HG02938 (cell line): Measurements from ENCODE around the gene SENP8.

Source experiments
- ATAC-seq: cut with Tn5 transposase; IDR thresholded peaks from one replicate; pipeline ENCODE4 v1.9.1; 2021; ENCODE audit warnings: mild to moderate bottlenecking, moderate library complexity; ENCODE audit not compliant: unreplicated experiment

The SENP8 gene

GRCh38 chr15:72112805-72113204 lies 5.4 kb upstream of the SENP8 start:
- ATAC-seq = no peak

- ATAC-seq = no peak
Measured at GRCh38 chr15:72113347-72114031, 4.7 kb upstream of the SENP8 start.

GRCh38 chr15:72116731-72117485 lies 1.3 kb upstream of the SENP8 start:
- peak; percentile 7 for ATAC-seq

- ATAC-seq = peak; percentile 58
Measured at GRCh38 chr15:72117486-72118016, 652 bp upstream of the SENP8 start.

GRCh38 chr15:72124218-72124617 lies 6.0 kb downstream of the SENP8 start:
- ATAC-seq = no peak

GRCh38 chr15:72127724-72128322 lies 9.6 kb downstream of the SENP8 start:
- no peak for ATAC-seq

GRCh38 chr15:72128359-72128758 lies 10.2 kb downstream of the SENP8 start:
- ATAC-seq = no peak

GRCh38 chr15:72130272-72130671 lies 12.1 kb downstream of the SENP8 start:
- ATAC-seq = no peak

- no peak for ATAC-seq
Measured at GRCh38 chr15:72131922-72132321, 13.7 kb downstream of the SENP8 start.

- ATAC-seq = no peak
Measured at GRCh38 chr15:72133211-72133610, 15.0 kb downstream of the SENP8 start.

- no peak for ATAC-seq
Measured at GRCh38 chr15:72135719-72136118, 17.5 kb downstream of the SENP8 start.

GRCh38 chr15:72136170-72137051 lies 18.2 kb downstream of the SENP8 start:
- no peak for ATAC-seq

GRCh38 chr15:72139667-72140066 lies 21.5 kb downstream of the SENP8 start:
- ATAC-seq = no peak

GRCh38 chr15:72140088-72140487 lies 21.9 kb downstream of the SENP8 start:
- ATAC-seq = no peak

- peak; percentile 100 for ATAC-seq
Measured at GRCh38 chr15:72141171-72142084, 23.2 kb downstream of the SENP8 start.

- ATAC-seq = no peak
Measured at GRCh38 chr15:72146221-72146620, 28.0 kb downstream of the SENP8 start.

GRCh38 chr15:72146934-72147333 lies 28.7 kb downstream of the SENP8 start:
- no peak for ATAC-seq

- ATAC-seq = no peak
Measured at GRCh38 chr15:72147418-72147817, 29.2 kb downstream of the SENP8 start.

- no peak for ATAC-seq
Measured at GRCh38 chr15:72153269-72154000, 35.2 kb downstream of the SENP8 start.
